HG03039 (cell line): ENCODE results near the gene PNPLA7.
"Not testable (repeated sequence)": the region's sequence is repeated elsewhere in the genome, so short reads cannot be mapped to it uniquely, and the experiment has no call there.

Experiments
- ATAC-seq: cut with Tn5 transposase; IDR thresholded peaks from one replicate; pipeline ENCODE4 v1.9.1; 2021; ENCODE audit warnings: mild to moderate bottlenecking, moderate library complexity; ENCODE audit not compliant: unreplicated experiment

The PNPLA7 gene

GRCh38 chr9:137575716-137576411 lies 25.7 kb upstream of the PNPLA7 start:
- ATAC-seq: no peak

DNA sequence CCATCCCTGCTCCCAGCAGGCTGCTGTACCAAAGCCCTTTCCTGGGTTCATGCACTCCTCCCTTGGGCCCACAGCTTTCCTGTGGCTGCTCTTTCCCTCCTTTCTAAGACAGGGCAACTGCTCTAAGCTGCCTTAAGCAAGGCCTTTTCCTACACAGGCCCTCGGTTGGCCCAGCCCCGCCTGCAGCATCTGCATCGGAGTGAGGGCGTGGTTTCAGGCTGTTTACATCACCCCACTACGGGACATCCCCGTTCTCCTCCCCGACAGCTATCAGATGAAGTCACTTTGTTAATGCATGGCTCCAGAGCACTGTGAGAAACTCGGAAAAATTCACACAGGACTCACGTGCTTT lies 25.1 kb upstream of the PNPLA7 start:
- no peak for ATAC-seq

DNA sequence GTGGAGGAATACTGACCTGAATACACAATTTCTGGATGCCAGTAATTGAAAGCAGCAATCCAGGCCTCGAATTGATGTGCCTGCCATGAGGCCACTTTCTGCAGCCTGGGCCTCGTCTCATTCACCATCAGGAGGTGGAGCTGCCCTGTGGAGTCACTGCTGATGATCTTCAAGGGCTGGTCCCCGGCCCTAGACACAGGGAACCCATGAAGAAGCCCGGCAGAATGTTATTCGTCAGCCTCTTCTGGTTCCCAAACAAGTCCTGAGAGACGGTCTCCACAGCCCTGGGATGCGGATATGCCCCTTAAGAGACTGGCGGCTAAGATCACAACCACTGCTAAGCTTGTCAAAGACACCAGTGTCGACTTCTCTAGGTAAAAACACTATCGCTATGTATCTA lies 24.0 kb upstream of the PNPLA7 start:
- no peak for ATAC-seq

GRCh38 chr9:137570566-137570965 lies 20.4 kb upstream of the PNPLA7 start:
- ATAC-seq: no peak

- ATAC-seq: no peak
These were observed 19.5 kb upstream of the PNPLA7 start for GRCh38 chr9:137569609-137570203.

- ATAC-seq: not testable (repeated sequence)
These were observed 18.2 kb upstream of the PNPLA7 start for GRCh38 chr9:137568445-137568844.

- ATAC-seq: no peak
These were observed 14.7 kb upstream of the PNPLA7 start for GRCh38 chr9:137564817-137565411.

GRCh38 chr9:137564134-137564533 lies 13.9 kb upstream of the PNPLA7 start:
- ATAC-seq: no peak

DNA sequence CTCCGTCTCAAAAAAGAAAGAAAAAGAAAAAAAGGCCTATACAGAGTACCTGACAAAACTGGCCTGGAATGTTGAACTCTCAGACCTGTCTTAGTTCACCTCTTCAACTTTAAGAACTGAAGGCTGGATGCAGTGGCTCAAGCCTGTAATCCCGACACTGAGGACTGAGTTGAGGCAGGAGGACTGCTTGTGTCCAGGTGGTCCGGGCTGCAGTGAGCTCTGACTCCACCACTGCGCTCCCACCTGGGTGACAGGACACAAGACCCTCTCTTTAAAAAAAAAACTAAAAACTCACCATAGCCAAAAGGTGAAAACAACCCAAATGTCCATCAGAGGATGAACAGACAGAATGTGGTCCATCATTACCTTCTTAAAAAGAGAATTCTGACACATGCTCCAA lies 7.9 kb upstream of the PNPLA7 start:
- ATAC-seq: no peak

DNA sequence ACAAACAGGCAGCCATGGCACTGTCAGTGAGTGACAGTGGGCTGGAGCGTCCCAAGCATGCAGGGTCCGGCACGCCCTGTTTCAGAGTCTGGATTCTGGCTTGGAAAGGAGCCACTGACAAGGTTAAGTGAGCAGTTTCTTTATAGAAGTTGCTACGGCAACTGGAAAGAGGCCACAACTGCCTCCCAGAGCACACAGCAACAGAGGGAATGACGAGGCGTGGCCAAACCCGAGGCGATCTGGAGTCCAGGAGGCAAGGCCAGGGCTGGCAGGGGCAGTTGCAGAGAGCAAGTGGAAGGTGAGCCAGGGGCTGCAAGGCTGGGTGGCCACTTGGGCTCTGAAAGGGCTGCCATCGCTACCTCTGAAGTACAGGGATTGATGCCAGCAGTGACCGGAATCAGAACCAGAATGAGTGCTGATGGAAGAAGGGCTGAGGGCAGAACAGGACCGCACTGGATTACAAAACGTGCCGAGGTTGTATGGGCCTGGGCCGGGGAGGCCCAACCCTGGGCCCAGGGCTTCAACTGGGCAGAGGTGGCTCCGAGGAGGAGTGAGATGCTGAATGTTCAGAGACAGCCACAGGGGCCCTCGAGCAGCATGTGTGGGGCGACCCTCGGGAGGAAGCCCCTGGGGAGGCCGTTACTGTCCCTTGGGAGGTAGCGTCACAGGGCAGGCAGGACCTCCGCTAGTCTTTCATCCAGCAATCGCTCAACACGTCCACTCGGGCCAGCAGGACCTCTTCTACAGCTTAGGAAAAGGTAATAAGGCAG lies 6.1 kb upstream of the PNPLA7 start:
- no peak for ATAC-seq

DNA sequence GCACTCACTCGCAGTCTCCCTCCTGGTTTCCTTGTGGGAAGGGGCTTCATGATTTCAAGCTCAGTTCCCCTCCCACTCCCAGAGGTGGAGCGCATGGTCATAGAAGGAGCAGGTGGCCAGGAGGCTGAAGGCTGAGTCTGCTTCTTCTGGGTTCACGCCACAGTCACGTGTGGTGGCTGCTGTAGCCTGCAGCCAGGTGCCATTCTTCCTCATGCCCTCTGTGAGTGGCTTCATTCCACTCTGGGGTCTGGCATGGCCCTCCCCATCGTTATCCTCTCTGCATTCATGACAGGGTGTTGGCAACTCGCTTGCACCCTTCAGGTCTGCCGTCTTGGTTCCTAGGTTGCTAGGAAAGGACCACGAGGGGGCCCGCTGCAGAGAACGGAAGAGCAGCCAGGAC lies 5.0 kb upstream of the PNPLA7 start:
- ATAC-seq: no peak

- ATAC-seq: no peak
These were observed 4.1 kb upstream of the PNPLA7 start for GRCh38 chr9:137554349-137554748.

GRCh38 chr9:137553654-137554053 lies 3.5 kb upstream of the PNPLA7 start:
- ATAC-seq: not testable (repeated sequence)

GRCh38 chr9:137552022-137552768 lies 2.0 kb upstream of the PNPLA7 start:
- ATAC-seq: peak; percentile 6

DNA sequence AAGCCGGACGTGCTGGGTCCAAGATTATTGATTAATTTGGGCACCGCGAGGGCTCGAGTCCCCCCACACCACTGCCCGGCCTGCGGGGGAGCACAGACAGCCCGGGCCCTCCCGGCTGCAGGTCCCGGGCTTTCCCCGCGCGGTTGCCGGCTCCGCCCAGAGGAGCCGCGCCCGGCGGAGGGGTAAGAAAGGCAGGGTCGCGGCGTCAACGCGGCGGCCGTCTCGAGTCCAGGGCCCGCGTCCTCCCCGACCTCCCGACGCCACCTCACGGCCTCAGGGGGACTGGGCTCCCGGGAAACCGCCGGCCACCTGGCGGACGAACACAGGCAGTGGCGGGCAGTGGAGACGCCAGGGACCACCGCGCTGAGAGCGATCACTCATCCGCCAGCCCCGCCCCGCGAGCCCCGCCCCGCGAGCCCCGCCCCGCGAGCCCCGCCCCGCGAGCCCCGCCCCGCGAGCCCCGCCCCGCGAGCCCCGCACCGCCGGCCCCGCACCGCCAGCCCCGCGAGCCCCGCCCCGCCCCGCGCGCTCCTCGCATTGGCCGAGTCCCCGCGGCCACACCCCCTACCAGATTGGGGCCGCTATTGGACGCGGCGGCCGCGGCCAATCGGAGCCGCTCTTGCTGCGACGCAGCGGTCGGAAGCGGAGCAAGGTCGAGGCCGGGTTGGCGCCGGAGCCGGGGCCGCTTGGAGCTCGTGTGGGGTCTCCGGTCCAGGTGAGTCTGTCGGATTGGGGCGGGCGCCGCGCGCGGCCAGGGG lies 1.2 kb upstream of the PNPLA7 start, which contains the start of gene MRPL41:
Gene MRPL41, plus strand, starts transcription at position 616 of the 758 bp plus-strand sequence. CDS start 203 bp downstream, outside the sequence.
- ATAC-seq: peak; percentile 72

GRCh38 chr9:137550958-137551263 lies 709 bp upstream of the PNPLA7 start:
- not testable (repeated sequence) for ATAC-seq

DNA sequence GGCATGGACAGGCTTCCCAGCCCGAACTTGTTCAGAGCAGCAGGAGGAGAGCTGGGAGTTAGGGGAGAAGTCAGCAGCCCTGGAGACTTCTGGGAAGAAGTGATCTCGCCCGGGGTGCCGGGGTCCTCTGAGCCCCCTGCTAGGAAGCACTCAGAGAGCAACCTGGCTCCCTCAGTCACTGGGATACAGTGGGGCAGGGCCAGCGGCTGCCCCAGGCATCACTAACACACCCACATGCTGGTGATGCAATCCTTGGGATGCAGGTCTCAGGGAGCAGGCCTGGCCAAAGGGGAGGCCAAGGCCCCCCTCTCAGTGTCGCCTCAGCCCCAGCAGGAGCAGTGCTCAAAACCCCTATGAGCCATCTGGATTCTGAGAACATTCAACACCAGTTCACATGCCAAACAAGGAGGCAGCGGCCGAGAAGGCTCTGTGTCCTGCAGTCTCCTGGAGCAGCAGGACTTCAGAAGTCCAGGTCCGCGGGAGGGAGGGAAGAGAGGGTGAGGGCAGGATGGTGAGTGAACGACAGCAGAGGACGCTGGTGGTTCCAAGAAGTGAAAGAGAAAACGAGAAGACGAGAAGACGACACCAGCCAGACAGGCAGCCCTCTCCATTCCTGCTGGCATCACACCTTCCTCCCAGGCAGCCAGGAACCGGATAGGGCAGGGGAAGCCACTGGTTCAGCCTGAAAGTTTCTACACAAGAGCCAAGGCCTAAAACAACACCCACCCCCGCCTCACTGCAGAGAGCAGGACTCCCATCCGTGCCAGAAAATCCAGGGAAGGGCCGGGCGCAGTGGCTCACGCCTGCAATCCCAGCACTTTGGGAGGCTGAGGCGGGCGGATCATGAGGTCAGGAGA lies 2.3 kb downstream of the PNPLA7 start:
- ATAC-seq: no peak

DNA sequence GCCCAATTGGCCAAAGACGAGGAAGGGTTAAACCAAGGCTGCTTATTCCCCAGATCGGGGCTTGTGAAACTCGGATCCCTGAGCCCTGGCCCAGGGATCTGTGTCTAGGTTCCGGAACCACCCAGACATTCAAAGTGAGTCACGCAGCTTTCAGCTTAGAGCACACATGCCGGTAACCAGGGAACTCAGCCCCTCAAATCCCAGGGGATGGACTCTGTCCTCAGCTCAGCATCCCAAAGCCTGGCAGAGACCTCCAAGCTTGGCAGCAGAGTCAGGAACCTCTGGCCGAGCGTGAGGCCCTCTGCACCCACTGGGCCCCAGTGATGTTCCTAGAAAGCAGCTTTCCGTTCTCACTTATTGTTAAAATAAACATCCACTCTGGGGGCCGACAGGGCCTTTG lies 5.1 kb downstream of the PNPLA7 start:
- no peak for ATAC-seq

DNA sequence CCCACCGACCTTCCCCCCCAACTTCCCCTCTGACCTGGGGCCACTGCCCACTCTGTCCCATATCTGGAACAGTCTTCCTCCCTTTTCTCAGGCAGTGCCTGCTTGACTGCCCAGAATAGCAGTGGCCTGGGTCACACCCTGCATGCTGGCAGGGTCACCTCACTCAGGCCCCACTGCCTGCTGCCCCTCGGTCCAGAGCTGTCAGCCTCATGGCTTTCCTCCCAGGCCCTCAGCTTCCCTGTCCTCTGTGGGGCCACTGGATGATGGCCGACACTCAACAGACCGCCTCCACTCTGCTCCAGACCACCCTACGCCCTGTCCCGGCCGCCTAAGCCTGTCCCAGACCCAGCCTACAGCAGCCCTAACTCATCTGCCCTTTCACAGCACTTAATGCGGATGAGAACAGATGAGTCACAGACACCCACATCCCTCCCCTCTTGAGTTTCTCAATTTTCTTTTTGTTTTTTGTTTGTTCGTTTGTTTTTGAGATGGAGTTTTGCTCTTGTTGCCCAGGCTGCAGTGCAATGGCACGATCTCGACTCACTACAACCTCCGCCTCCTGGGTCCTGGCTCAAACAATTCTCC lies 5.9 kb downstream of the PNPLA7 start:
- ATAC-seq: no peak
